HEK293T (cell line): Measurements from ENCODE around the gene DLG1.

ENCODE experiments used
- CTCF ChIA-PET: fragments of 350-600 bp; formaldehyde crosslinking; extraction: SDS; loops from one replicate; lab custom pipeline; 2021; ENCODE audit warnings: antibody characterized with exemption, inconsistent platforms; lab: Yijun Ruan, JAX
- POLR2A ChIA-PET: fragments of 350-600 bp; formaldehyde crosslinking; extraction: SDS; loops from one replicate; lab custom pipeline; 2020; ENCODE audit warnings: antibody characterized with exemption, inconsistent platforms; lab: Yijun Ruan, JAX
- DNase-seq: peaks from one replicate; pipeline ENCODE4 v3.0.0; 2012; ENCODE audit warnings: mixed read lengths; ENCODE audit errors: extremely low spot score
- ARNT ChIP-seq: fragments of 450-650 bp; IDR thresholded peaks from 2 replicates; pipeline ENCODE4 v1.6.1; 2017; ENCODE audit warnings: mild to moderate bottlenecking
- BHLHE40 ChIP-seq: fragments of 450-650 bp; IDR thresholded peaks from 2 replicates; pipeline ENCODE4 v1.6.1; 2016; ENCODE audit warnings: mild to moderate bottlenecking, moderate library complexity, borderline replicate concordance
- CTBP1 ChIP-seq: fragments of 450-650 bp; IDR thresholded peaks from 2 replicates; pipeline ENCODE4 v1.6.1; 2016; ENCODE audit warnings: borderline replicate concordance
- ELF4 ChIP-seq: fragments of 450-650 bp; IDR thresholded peaks from 2 replicates; pipeline ENCODE4 v1.6.1; 2017; ENCODE audit warnings: antibody characterized with exemption
- FOXA1 ChIP-seq: fragments of 450-650 bp; IDR thresholded peaks from 2 replicates; pipeline ENCODE4 v1.6.1; 2016; ENCODE audit warnings: mild to moderate bottlenecking
- FOXK2 ChIP-seq: fragments of 450-650 bp; IDR thresholded peaks from 2 replicates; pipeline ENCODE4 v1.6.1; 2016; ENCODE audit warnings: mild to moderate bottlenecking
- FOXM1 ChIP-seq: fragments of 450-650 bp; IDR thresholded peaks from 2 replicates; pipeline ENCODE4 v1.6.1; 2017; ENCODE audit warnings: mild to moderate bottlenecking, borderline replicate concordance
- HDGF ChIP-seq: fragments of 450-650 bp; IDR thresholded peaks from 2 replicates; pipeline ENCODE4 v1.6.1; 2017; ENCODE audit warnings: antibody characterized with exemption, borderline replicate concordance
- L3MBTL2 ChIP-seq: fragments of 450-650 bp; conservative IDR thresholded peaks from 2 replicates; pipeline ENCODE4 v1.6.1; 2016; ENCODE audit warnings: mild to moderate bottlenecking
- LEF1 ChIP-seq: fragments of 450-650 bp; IDR thresholded peaks from 2 replicates; pipeline ENCODE4 v1.6.1; 2017; ENCODE audit warnings: mild to moderate bottlenecking, borderline replicate concordance
- NFRKB ChIP-seq: fragments of 450-650 bp; IDR thresholded peaks from 2 replicates; pipeline ENCODE4 v1.6.1; 2016; ENCODE audit warnings: mild to moderate bottlenecking, moderate library complexity
- PKNOX1 ChIP-seq: fragments of 450-650 bp; IDR thresholded peaks from 2 replicates; pipeline ENCODE4 v1.6.1; 2016
- SP1 ChIP-seq: fragments of 450-650 bp; IDR thresholded peaks from 2 replicates; pipeline ENCODE4 v1.6.1; 2017
- SUZ12 ChIP-seq: fragments of 450-650 bp; IDR thresholded peaks from 2 replicates; pipeline ENCODE4 v1.6.1; 2016; ENCODE audit warnings: mild to moderate bottlenecking
- TARDBP ChIP-seq: fragments of 450-650 bp; IDR thresholded peaks from 2 replicates; pipeline ENCODE4 v1.6.1; 2016
- ZNF384 ChIP-seq: fragments of 450-650 bp; IDR thresholded peaks from 2 replicates; pipeline ENCODE4 v1.6.1; 2016

The DLG1 gene

GRCh38 chr3:197136744-197137143, 161.7 kb downstream of the DLG1 start:
- ChIA-PET POLR2A (no interaction called here), CTCF (no interaction called here)
- no peak for DNase-seq
- TF ChIP-seq PKNOX1 (no peak), ARNT (no peak), L3MBTL2 (no peak), FOXA1 (no peak), SP1 (no peak)

- TF ChIP-seq BHLHE40 (no peak), FOXA1 (no peak)
- POLR2A ChIA-PET, result no interaction called here
- CTCF ChIA-PET, result no interaction called here
- no peak for DNase-seq
Measured at GRCh38 chr3:197135212-197135611, 163.2 kb downstream of the DLG1 start.

- ChIA-PET CTCF (no interaction called here), POLR2A (no interaction called here)
- no peak for DNase-seq
- TF ChIP-seq FOXM1, result no peak
Measured at GRCh38 chr3:197132916-197133530, 165.4 kb downstream of the DLG1 start.

- CTCF ChIA-PET, result no interaction called here
- TF ChIP-seq ZNF384 (no peak), HDGF (no peak), L3MBTL2 (no peak)
- DNase-seq, result no peak
- POLR2A ChIA-PET, result no interaction called here
Measured at GRCh38 chr3:197125636-197126035, 172.8 kb downstream of the DLG1 start.

- DNase-seq, result no peak
- CTCF ChIA-PET, result no interaction called here
- POLR2A ChIA-PET, result no interaction called here
- TF ChIP-seq FOXM1, result no peak
- no peak for TF ChIP-seq ARNT
- no peak for TF ChIP-seq CTBP1
- TF ChIP-seq FOXA1, result no peak
Measured at GRCh38 chr3:197124713-197125112, 173.7 kb downstream of the DLG1 start.

GRCh38 chr3:197122394-197122793, 176.0 kb downstream of the DLG1 start:
- POLR2A ChIA-PET, result no interaction called here
- TF ChIP-seq BHLHE40 (no peak), PKNOX1 (no peak), CTBP1 (no peak), FOXK2 (no peak), ARNT (no peak), HDGF (no peak), SUZ12 (no peak), LEF1 (no peak), FOXM1 (no peak), ZNF384 (no peak), ELF4 (no peak), NFRKB (no peak), TARDBP (no peak), SP1 (no peak)
- CTCF ChIA-PET, result no interaction called here
- no peak for DNase-seq

GRCh38 chr3:197117114-197117513, 181.3 kb downstream of the DLG1 start:
- POLR2A ChIA-PET, result no interaction called here
- CTCF ChIA-PET, result no interaction called here
- DNase-seq, result no peak
- TF ChIP-seq ARNT (no peak), TARDBP (no peak), NFRKB (no peak), FOXA1 (no peak), ELF4 (no peak), HDGF (no peak), L3MBTL2 (no peak), ZNF384 (no peak), LEF1 (no peak), PKNOX1 (no peak), BHLHE40 (no peak), SP1 (no peak), FOXK2 (no peak), FOXM1 (no peak), SUZ12 (no peak), CTBP1 (no peak)

GRCh38 chr3:197114007-197114406, 184.4 kb downstream of the DLG1 start:
- POLR2A ChIA-PET, result no interaction called here
- DNase-seq, result no peak
- TF ChIP-seq NFRKB (no peak), ARNT (no peak), SP1 (no peak), FOXK2 (no peak), L3MBTL2 (no peak), LEF1 (no peak), SUZ12 (no peak), ZNF384 (no peak), HDGF (no peak), PKNOX1 (no peak), CTBP1 (no peak), ELF4 (no peak), FOXM1 (no peak), BHLHE40 (no peak), FOXA1 (no peak), TARDBP (no peak)
- CTCF ChIA-PET, result no interaction called here
